Bladder microvascular endothelial cell (primary cell): ENCODE measurements around the gene CFAP43. TPM values are rescaled to one million over a fixed set of nuclear protein-coding genes. Genes with fewer than 3 reads are reported as not detected.

Experiments
- total RNA-seq: library from RNA; depleted of rRNA; stranded (reverse); fragments of >200 nt; gene quantifications from 2 replicates; pipeline ENCODE4 v1.2.3, GENCODE V29; 2014

The CFAP43 gene
- under 0.01 TPM in 1 of 2 replicates, not detected in the other for total RNA-seq

GRCh38 chr10:104231784-104232612 lies at the start of gene CFAP43:
Gene CFAP43 (minus strand): TSS chr10:104232364. CDS start chr10:104232246, 118 bp downstream.

GRCh38 chr10:104268713-104269645 lies 36.8 kb upstream of the CFAP43 start, which contains the start of gene GSTO2:
Gene GSTO2 (plus strand): TSS chr10:104269184. CDS start chr10:104274916, 5,732 bp downstream.

GRCh38 chr10:104254493-104255310 lies 22.5 kb upstream of the CFAP43 start, which contains the start of gene GSTO1:
Gene GSTO1 (plus strand): TSS chr10:104254892. CDS start chr10:104254929, 37 bp downstream.

GRCh38 chr10:104121485-104122224 lies 110.5 kb downstream of the CFAP43 start, which contains the start of gene SFR1:
Gene SFR1 (plus strand): TSS chr10:104122171. CDS start chr10:104122184, 13 bp downstream.

GRCh38 chr10:104085801-104086400 lies 146.3 kb downstream of the CFAP43 start, which contains the start of gene COL17A1:
Gene COL17A1 (minus strand): TSS chr10:104085880. CDS start chr10:104080673, 5,207 bp downstream.

Other genes starting within 250 kb of the CFAP43 start
- gene COL17A1, start 146.5 kb downstream of the CFAP43 start, total RNA-seq, result 0.49 and 0.88 TPM in 2 replicates
- gene SFR1, start 110.2 kb downstream of the CFAP43 start, total RNA-seq, result 5.0 and 6.0 TPM in 2 replicates
- gene GSTO1, start 22.5 kb upstream of the CFAP43 start, total RNA-seq, result 101 and 151 TPM in 2 replicates
- gene GSTO2, start 36.8 kb upstream of the CFAP43 start, total RNA-seq, result 0.31 and 0.32 TPM in 2 replicates
- gene ITPRIP, start 106.1 kb upstream of the CFAP43 start, total RNA-seq, result 10.8 and 26.9 TPM in 2 replicates
- 0.65 and 0.69 TPM in 2 replicates for gene CFAP58, start 121.5 kb upstream of the CFAP43 start, total RNA-seq